Keratinocyte (primary cell): ENCODE data around the gene LCE2C. TPM values are rescaled to one million over a fixed set of nuclear protein-coding genes. Genes with fewer than 3 reads are reported as not detected.

ENCODE experiments used
- DNase-seq: peaks from one replicate; pipeline ENCODE4 v3.0.0-alpha.2; 2011; ENCODE audit warnings: low read depth, missing footprints, low spot score
- FAIRE-seq: peaks from 2 replicates; lab custom pipeline; 2011; peaks lifted over from hg19 to GRCh38; lab: Jason Lieb, UNC
- H2AFZ ChIP-seq: 2 replicates; pipeline ENCODE4 v1.6.0; 2012; ENCODE audit warnings: low read length, control low read depth, inconsistent platforms; ENCODE audit not compliant: control insufficient read depth
- H3K27ac ChIP-seq: 2 replicates; pipeline ENCODE4 v1.5.1; 2011; ENCODE audit warnings: low read length; ENCODE audit not compliant: control insufficient read depth, insufficient read depth
- H3K27me3 ChIP-seq: 3 replicates; pipeline ENCODE4 v1.6.0; 2011; ENCODE audit warnings: low read length; ENCODE audit not compliant: control insufficient read depth, insufficient read depth; ENCODE audit errors: extremely low read depth
- H3K36me3 ChIP-seq, 2 experiments: 2 replicates in 1 of 2; 3 replicates in 1 of 2; pipeline ENCODE4 v1.5.1; 2011; ENCODE audit warnings: low read length in 2 of 2, mild to moderate bottlenecking in 1 of 2; ENCODE audit not compliant: control insufficient read depth in 2 of 2, insufficient read depth in 2 of 2; ENCODE audit errors: extremely low read depth in 1 of 2
- H3K4me1 ChIP-seq: 3 replicates; pipeline ENCODE4 v1.5.1; 2011; ENCODE audit warnings: low read length; ENCODE audit not compliant: control insufficient read depth, insufficient read depth; ENCODE audit errors: extremely low read depth
- H3K4me2 ChIP-seq: 3 replicates; pipeline ENCODE4 v1.6.0; 2011; ENCODE audit warnings: low read depth, low read length; ENCODE audit not compliant: control insufficient read depth, insufficient read depth; ENCODE audit errors: extremely low read depth
- H3K4me3 ChIP-seq, 3 experiments: fragments of 200-600 bp in 1 of 3; sonication (generic) in 1 of 3; 2 replicates in 2 of 3; 3 replicates in 1 of 3; pipeline ENCODE4 v1.5.1; 2011 to 2016; ENCODE audit warnings: low read length in 3 of 3, mild to moderate bottlenecking in 3 of 3, control low read depth in 2 of 3, inconsistent platforms in 1 of 3, low read depth in 1 of 3, mixed read lengths in 1 of 3, mixed run types in 1 of 3, moderate library complexity in 1 of 3; ENCODE audit not compliant: control insufficient read depth in 2 of 3, insufficient read depth in 2 of 3; ENCODE audit errors: extremely low read depth in 1 of 3
- H3K79me2 ChIP-seq: 2 replicates; pipeline ENCODE4 v1.6.0; 2012; ENCODE audit warnings: low read length; ENCODE audit not compliant: control insufficient read depth, insufficient read depth
- H3K9ac ChIP-seq: 3 replicates; pipeline ENCODE4 v1.6.0; 2011; ENCODE audit warnings: low read length; ENCODE audit not compliant: control insufficient read depth, insufficient read depth; ENCODE audit errors: extremely low read depth
- H3K9me1 ChIP-seq: 3 replicates; pipeline ENCODE4 v1.6.0; 2011; ENCODE audit warnings: low read length; ENCODE audit not compliant: control insufficient read depth, insufficient read depth; ENCODE audit errors: extremely low read depth
- H3K9me3 ChIP-seq: 2 replicates; pipeline ENCODE4 v1.5.1; 2012; ENCODE audit warnings: low read depth, low read length; ENCODE audit not compliant: control insufficient read depth
- H4K20me1 ChIP-seq: 3 replicates; pipeline ENCODE4 v1.6.0; 2011; ENCODE audit warnings: low read length; ENCODE audit not compliant: control insufficient read depth, insufficient read depth; ENCODE audit errors: extremely low read depth
- CTCF ChIP-seq, 3 experiments: IDR thresholded peaks in 1 of 3; conservative IDR thresholded peaks in 1 of 3; optimal IDR thresholded peaks in 1 of 3; 2 replicates in 2 of 3; 3 replicates in 1 of 3; pipeline versions ENCODE3 to v1.5.1; 2011; ENCODE audit warnings: low read length in 3 of 3, mild to moderate bottlenecking in 3 of 3, moderate library complexity in 2 of 3, control low read depth in 1 of 3, inconsistent platforms in 1 of 3; ENCODE audit not compliant: insufficient read depth in 2 of 3; ENCODE audit errors: extremely low read depth in 1 of 3
- EZH2 ChIP-seq: IDR thresholded peaks from one replicate; pipeline ENCODE4 v1.6.1; 2012; ENCODE audit warnings: inconsistent platforms, mild to moderate bottlenecking, low read length, moderate library complexity
- dilution Hi-C: fragments of 300-500 bp; cut with MboI; formaldehyde crosslinking; loops from one replicate; pipeline ENCODE4 v1.7.0; 2020; ENCODE audit warnings: low sequenced_read_pairs; ENCODE audit not compliant: extremely low pct_ligation_motif_present
- polyA plus RNA-seq, 5 experiments: library from polyadenylated mRNA; depleted of rRNA in 3 of 5; stranded (reverse) in 3 of 5; stranded (forward) in 1 of 5; unstranded in 1 of 5; fragments of >200 nt; gene quantifications; 1 replicate in 1 of 5; 2 replicates in 3 of 5; 3 replicates in 1 of 5; pipeline versions ENCODE4 v1.2.1 to v1.2.3, GENCODE V29; 2011 to 2012; ENCODE audit warnings: missing spikeins in 2 of 5, low read depth in 1 of 5, low replicate concordance in 1 of 5

LCE2C gene
- polyA plus RNA-seq, 1 donor (not counting 4 experiments of a cell fraction or from before 2014, with no cell fraction given): 0.41 TPM

- no peaks in the 10 kb centered on the region for H3K9me1 ChIP-seq
- H3K36me3 ChIP-seq: no peaks in the 10 kb centered on the region
- TF ChIP-seq CTCF (optimal IDR thresholded peaks at IDR 0.05 in 1 of 3, IDR thresholded peaks at IDR 0.05 in 1 of 3, conservative IDR thresholded peaks at IDR 0.05 in 1 of 3; ENCODE audit: extremely low read depth in 1 of 3, insufficient read depth in 2 of 3, low read length in 3 of 3) (no peak), EZH2 (no peak)
- H3K27me3 ChIP-seq: no peaks in the 10 kb centered on the region
- dilution Hi-C loops: no loop called here
- no peak overlapping the region for H3K4me2 ChIP-seq
- no peak overlapping the region for H3K9ac ChIP-seq
- H2AFZ ChIP-seq: no peak overlapping the region
- no peaks in the 10 kb centered on the region for H3K79me2 ChIP-seq
- no peak for DNase-seq
- FAIRE-seq: no peak
- no peaks in the 10 kb centered on the region for H3K4me1 ChIP-seq
- no peaks in the 10 kb centered on the region for H3K9me3 ChIP-seq
- H4K20me1 ChIP-seq: no peaks in the 10 kb centered on the region
- no peak overlapping the region for H3K4me3 ChIP-seq
- H3K27ac ChIP-seq: no peak overlapping the region
Observed at GRCh38 chr1:152725261-152725660, 50.2 kb downstream of the LCE2C start.

Other genes starting within 250 kb of the LCE2C start
- gene LCE5A, start 164.5 kb upstream of the LCE2C start, polyA plus RNA-seq: not detected in 3 replicates
- 6.4 to 11.4 TPM (median 9.0 TPM) in 3 replicates for gene CRCT1, start 160.8 kb upstream of the LCE2C start, polyA plus RNA-seq
- 0.48 to 2.8 TPM (median 2.2 TPM) in 3 replicates for gene LCE3E, start 108.5 kb upstream of the LCE2C start, polyA plus RNA-seq
- 1.2 to 9.1 TPM (median 4.4 TPM) in 3 replicates for gene LCE3D, start 94.8 kb upstream of the LCE2C start, polyA plus RNA-seq
- 0.20 to 0.34 TPM in 2 of 3 replicates, not detected in the other for gene LCE3C, start 75.0 kb upstream of the LCE2C start, polyA plus RNA-seq
- not detected in 3 replicates for gene LCE3B, start 61.5 kb upstream of the LCE2C start, polyA plus RNA-seq
- gene LCE3A, start 52.2 kb upstream of the LCE2C start, polyA plus RNA-seq: not detected in 3 replicates
- gene LCE2D, start 11.9 kb upstream of the LCE2C start, polyA plus RNA-seq: not detected in 3 replicates
- 0.14 to 0.83 TPM (median 0.49 TPM) in 3 replicates for gene LCE2B, start 10.8 kb downstream of the LCE2C start, polyA plus RNA-seq
- 0.12 to 0.16 TPM in 2 of 3 replicates, not detected in the other for gene LCE2A, start 23.1 kb downstream of the LCE2C start, polyA plus RNA-seq
- gene LCE4A, start 32.9 kb downstream of the LCE2C start, polyA plus RNA-seq: not detected in 3 replicates
- gene KPRP, start 82.7 kb downstream of the LCE2C start, polyA plus RNA-seq: 0.82 to 2.0 TPM (median 0.90 TPM) in 3 replicates
- gene LCE1F, start 99.9 kb downstream of the LCE2C start, polyA plus RNA-seq: not detected in 3 replicates
- gene LCE1E, start 111.0 kb downstream of the LCE2C start, polyA plus RNA-seq: 0.59 to 1.0 TPM (median 0.86 TPM) in 3 replicates
- 0.33 TPM in 1 of 3 replicates, not detected in the others for gene LCE1D, start 121.4 kb downstream of the LCE2C start, polyA plus RNA-seq
- 1.8 TPM in 3 replicates for gene LCE1C, start 131.4 kb downstream of the LCE2C start, polyA plus RNA-seq
- gene LCE1B, start 136.7 kb downstream of the LCE2C start, polyA plus RNA-seq: 0.34 to 0.57 TPM (median 0.48 TPM) in 3 replicates
- 0.43 TPM in 1 of 3 replicates, not detected in the others for gene LCE1A, start 152.2 kb downstream of the LCE2C start, polyA plus RNA-seq
- gene LCE6A, start 167.6 kb downstream of the LCE2C start, polyA plus RNA-seq: 0.32 to 1.2 TPM (median 0.60 TPM) in 3 replicates
- not detected in 3 replicates for gene LCE7A, start 184.7 kb downstream of the LCE2C start, polyA plus RNA-seq
- gene SMCP, start 203.0 kb downstream of the LCE2C start, polyA plus RNA-seq: 0.08 to 0.53 TPM in 2 of 3 replicates, not detected in the other
- gene IVL, start 233.3 kb downstream of the LCE2C start, polyA plus RNA-seq: 61.1 to 231 TPM (median 89.2 TPM) in 3 replicates